HG03558 (cell line): Measurements from ENCODE around the gene KRABD2.
A peak's percentile ranks its signal among the peaks of the same experiment; 100 is the strongest.
"Not testable (repeated sequence)": the region's sequence is repeated elsewhere in the genome, so short reads cannot be mapped to it uniquely, and the experiment has no call there.

Experiments
- ATAC-seq: cut with Tn5 transposase; IDR thresholded peaks from one replicate; pipeline ENCODE4 v1.9.1; 2021; ENCODE audit warnings: moderate number of reproducible peaks; ENCODE audit not compliant: unreplicated experiment; ENCODE audit errors: extremely low read depth

KRABD2 gene

DNA sequence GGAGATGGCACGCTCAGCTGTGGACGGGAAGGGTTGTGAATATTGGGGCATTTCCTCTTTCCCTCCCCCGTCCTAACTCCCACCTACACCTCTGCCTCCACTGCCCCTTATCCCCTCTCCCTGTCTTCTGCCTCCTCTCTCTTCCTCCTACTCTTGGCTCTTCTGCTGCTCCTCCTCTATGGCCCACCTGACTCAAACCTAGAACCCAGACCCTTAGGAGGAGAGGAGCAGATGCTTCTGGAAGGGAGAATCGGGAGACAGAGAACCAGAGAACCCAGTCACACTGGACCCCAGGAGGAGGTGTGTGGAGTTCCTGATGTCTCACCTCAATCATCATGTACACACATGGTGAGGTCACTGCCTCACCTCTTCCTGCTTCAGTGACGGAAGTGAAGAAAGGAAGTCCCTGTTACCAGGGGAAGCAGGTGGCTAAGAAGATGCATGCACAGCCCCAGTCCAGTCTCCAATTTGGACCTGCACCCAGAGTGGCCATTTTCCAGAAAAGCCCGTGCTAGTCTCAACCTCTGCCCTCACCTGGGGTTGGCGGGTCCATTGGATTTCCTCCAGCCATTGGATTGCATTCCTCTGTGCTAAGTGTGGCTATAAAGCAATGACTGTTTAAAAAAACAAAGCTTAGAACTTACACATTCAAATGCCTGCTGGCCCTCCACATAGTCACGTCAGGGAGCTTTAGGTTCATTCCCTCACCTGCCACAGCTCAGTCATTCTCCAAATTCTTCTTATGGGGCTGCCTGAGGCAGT lies 17.1 kb upstream of the KRABD2 start:
- ATAC-seq, result no peak

DNA sequence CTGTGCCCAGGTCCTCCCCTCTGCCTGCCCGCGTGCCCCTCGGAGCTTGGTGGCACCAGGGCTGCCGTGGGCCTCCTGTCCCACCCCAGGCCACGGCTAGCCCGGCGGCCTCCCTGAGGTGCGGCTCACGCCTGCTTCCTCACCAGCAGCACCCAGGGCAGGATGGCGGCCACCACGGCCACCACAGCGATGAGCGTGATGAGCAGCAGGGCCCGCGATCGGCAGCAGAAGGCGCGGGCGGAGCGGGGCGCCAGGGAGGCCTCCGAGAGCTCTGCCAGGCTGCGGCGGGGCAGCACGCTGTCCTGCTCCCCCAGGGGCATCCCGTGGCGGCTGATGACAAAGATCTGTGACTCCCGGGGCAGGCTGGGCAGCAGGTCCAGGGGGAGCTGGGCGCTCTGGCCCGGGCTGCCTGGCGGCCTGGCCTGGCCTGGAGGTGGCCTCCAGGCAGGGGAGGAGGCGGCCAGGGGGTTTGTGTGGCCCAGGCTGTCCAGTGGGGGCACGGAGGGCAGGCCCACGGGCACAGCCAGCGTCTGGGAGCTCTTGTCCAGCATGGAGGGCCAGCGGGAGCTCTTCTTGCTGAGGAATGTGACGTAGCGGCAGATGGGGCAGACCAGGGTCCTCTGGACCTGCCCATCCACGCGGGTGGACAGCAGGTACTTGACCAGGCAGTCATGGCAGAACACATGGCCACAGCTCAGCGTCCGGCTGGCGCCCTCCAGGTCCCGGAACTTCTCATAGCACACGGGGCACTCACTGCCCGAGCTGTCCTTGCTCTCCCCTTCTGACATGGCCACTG lies 16.4 kb upstream of the KRABD2 start:
- ATAC-seq, result no peak

DNA sequence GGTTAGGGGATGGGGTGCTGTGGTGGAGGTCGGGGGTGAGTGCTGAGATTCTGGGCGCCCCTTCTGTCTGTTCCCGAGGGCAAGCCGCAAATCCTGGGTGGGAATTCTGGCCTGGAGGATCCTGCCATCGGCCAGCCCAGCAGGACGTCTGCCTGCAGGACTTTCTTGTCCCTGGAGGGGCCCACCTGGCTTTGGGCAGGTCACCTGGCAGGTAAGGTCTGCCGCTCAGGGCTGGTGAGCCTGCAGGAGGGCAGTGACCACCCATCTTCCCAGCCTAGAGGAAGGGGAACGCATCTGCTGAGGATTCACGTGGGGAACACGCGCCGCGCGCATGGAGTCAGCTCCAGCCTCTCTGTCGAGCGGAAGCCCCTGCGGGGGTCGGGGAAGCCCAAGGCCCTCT lies 15.8 kb upstream of the KRABD2 start:
- ATAC-seq, result no peak

DNA sequence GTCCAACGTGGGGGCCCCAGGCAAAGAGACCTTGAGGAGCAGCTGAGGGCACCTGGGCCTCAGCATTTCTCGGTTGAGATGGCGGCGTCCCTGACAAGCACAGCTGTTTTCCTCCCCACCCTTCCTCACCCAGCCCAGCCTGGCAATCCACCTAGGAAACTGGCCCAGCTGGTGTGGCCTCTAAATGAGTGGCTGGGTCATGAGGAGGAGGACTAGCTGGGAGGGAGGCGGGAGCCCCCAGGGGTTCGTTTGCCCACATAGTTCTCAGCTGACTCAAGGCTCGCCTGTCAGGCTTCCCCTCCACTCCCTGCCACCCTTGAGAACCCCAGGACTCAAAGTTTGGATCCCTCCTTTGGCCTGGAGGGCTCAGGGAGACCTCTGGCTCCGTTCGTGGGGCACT lies 15.2 kb upstream of the KRABD2 start:
- ATAC-seq, result no peak

DNA sequence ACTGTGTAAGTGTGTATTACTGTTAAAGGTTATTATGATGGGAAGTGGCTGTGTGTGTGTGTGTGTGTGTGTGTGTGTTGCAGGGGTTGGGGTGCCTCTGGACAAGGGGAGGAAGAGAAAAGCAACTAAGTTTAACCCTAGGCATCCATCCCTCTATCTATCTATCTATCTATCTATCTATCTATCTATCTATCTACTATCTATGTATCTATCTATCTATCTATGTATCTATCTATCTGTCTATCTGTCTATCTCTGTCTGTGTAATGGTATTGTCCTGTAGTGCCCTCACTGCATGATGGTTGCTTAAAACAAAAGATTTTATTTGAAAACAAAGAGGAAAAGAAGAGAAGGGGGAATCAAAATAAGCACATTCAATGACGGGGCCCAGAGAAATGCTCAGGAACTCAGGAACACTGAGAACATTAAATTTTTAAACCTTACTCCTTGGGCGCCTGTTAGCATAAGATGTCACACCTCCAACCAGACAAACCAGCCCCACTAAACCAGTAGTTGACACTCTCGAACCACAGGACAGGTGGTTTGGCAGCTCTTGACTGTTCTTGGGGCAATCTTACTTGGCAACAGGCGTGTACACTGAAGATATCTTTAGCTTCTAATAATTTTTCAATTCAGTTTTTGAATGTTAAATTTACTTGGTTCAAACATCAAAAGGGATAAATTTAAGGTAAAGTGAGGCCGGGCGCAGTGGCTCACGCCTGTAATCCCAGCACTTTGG lies 11.6 kb upstream of the KRABD2 start:
- ATAC-seq, result no peak

DNA sequence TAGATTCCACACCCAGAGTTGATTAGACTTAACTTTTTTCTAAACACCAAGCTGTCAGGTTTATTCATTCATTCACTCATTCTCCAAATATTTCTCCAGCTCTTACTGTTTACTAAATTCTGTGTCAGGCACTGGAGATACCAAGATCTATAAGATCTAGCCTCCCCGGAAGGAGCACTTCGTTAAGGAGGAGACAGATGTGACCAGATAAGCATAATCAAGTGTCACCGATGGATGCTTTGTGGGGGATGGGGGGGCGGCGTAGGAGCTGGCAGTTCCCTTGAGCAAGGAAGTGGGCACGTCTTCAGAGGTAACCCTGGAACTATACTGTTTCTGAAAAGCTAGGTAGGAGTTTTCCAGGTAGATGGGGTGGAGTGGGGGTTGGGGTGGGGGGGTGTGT lies 10.3 kb upstream of the KRABD2 start:
- ATAC-seq, result no peak

DNA sequence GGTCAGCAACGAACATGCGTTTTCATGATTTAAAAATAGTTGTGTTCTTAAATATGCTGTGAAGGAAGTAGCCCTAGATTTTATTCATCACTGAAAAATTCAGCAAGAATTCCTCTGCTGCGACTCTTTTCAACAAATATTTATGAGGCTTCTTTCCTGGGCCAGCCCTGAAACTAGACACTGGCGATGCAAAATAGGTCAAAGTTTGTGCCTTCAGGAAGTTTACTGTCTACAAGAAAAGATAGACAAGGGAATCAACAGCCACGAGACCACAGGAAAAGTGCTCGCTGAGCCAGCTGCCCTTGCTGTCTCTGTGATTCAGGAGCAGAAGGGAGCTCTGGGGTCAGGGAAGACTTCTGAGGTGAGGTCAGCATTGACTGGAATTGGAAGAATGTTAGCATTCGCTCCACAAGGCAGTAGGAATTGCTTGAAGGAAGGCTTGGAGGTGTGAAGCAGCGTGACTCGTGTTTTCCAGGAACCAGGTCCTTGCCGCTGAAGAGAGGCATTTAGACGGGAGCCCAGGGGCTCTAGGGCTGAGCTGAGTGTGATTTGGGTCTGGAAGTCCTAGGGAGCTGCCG lies 8.4 kb upstream of the KRABD2 start:
- ATAC-seq, result no peak

DNA sequence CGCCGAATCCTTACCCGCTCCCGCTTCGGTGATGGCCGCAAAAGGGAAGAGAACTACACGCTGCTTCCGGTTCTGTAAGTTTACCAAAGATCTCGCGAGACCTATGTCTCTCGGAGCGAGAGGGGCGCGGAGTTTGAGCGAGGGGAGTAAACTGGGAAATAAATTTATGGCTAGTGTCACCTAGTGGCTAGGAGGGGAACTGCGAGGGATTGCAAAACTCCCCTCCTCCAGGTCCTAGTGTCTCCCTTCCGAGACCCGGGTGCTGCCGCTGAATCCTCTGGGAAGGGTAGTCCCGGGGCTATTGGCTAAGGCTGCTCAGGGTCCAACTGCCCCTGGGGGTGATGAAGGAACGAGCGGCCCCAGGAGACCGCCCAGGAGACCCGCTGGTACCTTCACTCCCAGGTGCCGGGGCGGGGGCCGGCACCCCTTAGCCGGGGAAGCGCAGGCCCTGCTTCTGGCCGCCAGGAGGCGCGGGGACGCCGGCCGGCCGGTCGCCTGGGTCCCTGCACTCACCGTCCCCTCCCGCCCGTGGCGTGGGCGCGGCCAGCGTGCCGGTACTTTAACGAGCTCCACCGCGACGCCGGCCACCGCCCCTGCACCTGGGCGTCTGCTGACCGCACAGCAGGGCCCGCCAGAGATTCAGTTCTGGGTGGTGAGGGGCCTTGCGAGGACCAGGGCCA lies 6.8 kb upstream of the KRABD2 start, which contains the start of gene RPL26:
RPL26 (minus strand) TSS at position 51 of the 680 bp plus-strand sequence. CDS start 883 bp downstream, outside the sequence.
- peak; percentile 71 for ATAC-seq

DNA sequence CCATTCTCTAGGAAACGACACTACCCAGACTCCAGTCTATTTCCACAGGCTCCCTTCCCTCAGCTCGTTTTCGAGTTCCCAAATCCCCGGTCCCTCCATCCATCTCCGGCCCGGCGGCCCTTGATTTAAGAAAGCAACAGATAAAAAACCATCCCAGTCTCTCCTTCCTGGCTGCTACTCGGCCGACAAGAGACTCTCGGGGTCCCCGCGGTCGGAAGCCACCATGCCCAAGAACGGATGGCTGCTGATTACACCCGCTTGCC lies 6.3 kb upstream of the KRABD2 start:
- ATAC-seq, result no peak

DNA sequence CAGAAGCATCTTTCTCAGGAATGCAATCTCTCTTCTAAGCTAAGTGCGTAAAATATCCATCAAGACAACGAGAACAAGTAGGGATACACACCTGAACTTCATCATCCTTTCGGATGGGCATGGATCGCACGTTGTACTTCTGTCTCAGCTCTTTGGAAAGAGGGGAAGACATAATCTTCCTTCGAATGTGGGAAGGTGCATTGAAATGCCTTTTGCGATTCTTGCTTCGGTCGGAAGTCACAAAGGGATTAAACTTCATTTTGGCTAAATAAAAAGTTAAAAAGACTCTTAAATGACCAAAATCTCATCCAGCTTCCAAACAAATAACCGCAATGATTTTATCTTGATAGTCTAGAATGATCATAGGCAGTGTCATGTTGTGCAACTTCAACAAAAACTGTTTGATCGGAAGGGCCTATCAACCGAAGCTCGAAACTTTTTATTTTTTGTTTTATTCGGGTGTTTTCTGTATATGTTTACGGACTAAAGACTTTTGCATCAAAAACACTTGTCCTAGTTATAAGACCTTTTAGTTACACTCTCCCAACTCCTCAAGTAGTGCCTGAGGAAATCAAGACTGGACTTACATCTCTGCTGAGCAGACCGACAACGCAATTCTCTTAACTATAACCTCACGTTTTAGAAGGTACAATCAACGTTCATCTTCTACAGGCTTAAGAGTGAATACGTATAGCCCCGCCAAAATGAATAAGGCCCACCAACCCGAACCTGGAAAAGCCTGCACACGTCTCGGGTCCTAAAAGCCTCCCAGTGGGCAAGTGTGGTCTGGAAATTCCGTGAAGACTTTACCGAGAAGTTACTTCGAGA lies 5.8 kb upstream of the KRABD2 start:
- no peak for ATAC-seq

DNA sequence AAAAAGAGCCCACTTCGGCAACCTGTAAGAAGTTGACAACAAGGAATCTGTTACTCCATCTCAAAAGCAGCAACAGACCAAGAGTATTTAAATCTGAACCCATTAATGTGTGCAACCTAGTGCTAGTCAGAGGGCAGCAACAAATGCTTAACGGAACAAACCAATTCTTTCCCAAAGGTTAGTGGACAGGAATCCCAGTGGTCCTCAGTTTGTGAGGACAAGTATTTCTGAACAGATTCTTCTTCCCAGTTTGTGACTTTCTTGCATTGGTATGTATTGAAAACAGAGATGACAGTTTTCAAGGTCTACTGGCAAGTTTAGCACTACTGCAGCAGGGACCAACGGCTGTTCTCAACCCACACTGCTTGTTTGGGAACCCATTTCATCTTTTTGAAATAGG lies 3.5 kb upstream of the KRABD2 start:
- no peak for ATAC-seq

DNA sequence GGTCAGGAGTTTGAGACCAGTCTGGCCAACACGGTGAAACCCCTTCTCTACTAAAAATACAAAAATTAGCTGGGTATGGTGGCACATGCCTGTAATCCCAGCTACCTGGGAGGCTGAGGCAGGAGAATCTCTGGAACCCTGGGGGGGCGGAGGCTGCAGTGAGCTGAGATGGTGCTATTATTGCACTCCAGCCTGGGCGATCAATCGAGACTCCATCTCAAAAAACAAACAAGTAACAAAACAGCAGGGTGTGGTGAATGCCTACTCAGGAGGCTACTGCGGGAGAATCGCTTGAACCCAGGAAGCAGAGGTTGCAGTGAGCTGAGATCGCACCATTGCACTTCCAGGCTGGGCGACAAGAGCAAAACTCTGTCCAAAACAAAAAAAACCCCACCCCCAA lies 1.6 kb upstream of the KRABD2 start:
- not testable (repeated sequence) for ATAC-seq

DNA sequence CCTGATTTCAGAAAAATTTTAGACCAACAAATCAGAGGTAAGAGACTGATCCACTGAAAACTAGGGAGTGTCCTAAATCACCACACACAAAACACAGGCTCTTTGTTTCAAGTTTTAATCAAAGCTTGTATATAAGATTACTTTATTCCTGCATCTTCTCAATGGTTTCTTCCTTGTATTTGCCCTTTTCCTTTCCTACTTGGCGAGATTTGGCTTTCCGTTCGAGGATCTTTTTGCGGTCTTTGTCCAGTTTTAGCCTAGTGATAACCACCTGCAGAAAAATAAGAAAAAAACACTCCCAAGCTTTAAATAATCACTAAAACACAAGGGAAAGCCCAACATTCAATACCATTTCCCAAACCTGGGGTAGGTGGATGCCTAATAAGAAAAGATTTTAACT lies 918 bp upstream of the KRABD2 start:
- no peak for ATAC-seq

DNA sequence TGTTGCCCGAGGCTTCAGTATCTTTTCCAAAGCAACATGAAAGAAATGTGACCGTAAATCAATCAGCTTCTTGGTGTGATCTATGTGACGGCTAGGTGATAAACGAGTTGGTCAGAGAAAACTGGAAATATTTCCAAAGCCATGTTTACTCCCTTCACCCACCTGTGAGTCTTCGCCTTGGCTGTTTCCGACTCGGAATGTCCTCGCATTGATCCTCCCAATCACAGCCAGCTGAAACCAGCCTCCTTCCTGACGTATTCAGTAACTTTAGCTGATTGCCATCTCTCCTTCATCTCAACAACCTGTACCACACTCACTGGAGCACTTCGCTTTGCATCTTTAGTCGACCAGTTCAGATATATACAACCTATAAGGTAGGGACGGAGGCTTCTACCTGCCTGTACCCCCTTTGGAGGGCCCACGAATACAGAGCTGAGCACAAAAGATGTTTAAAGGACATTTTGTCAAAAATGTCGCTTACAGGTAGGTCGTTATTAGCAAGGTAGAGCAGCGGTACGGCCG lies 705 bp downstream of the KRABD2 start:
- ATAC-seq, result no peak

DNA sequence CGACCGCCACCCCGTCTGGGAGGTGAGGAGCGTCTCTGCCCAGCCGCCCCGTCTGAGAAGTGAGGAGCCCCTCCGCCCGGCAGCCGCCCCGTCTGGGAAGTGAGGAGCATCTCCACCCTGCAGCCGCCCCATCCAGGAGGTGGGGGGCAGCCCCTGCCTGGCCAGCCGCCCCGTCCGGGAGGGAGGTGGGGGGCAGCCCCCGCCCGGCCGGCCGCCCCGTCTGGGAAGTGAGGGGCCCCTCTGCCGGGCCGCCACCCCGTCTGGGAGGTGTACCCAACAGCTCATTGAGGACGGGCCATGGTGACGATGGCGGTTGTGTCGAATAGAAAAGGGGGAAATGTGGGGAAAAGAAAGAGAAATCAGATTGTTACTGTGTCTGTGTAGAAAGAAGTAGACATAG lies 2.6 kb downstream of the KRABD2 start:
- not testable (repeated sequence) for ATAC-seq

DNA sequence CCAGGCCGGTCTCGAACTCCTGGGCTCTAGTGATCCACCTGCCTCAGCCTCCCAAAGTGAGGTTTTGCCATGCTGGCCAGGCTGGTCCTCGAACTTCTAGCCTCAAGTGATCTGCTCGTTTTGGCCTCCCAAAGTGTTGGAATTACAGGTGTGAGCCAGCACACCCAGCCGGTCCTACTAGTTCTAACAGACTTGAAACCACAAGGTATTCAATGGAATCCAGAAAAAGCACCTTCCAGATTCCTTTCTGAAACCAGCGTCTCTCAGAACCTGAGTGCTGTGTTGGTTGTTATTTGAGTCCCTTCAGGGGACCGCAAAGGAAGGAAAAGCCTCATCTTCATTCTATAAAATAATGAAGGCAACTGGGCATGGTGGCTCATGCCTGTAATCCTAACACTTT lies 4.1 kb downstream of the KRABD2 start:
- ATAC-seq, result no peak

DNA sequence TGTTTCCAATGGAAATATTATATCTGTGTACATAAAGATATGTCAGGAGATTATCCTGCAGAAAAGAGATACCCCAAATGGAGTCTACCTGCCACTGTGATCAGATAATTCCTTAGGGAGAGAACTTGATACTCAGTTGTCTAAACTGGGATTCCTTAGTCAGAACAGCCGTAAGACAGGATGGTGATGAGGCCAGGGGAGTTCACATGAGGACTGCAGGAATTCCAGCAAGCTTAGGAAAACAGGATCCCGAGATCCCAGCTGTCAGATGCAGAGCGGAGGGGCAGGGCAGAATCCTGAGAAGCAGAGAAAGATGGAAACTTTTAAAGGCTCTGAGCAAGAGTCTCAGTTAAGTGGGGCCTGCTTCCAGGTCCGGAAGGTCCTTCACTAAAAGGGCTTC lies 4.7 kb downstream of the KRABD2 start:
- ATAC-seq, result no peak

DNA sequence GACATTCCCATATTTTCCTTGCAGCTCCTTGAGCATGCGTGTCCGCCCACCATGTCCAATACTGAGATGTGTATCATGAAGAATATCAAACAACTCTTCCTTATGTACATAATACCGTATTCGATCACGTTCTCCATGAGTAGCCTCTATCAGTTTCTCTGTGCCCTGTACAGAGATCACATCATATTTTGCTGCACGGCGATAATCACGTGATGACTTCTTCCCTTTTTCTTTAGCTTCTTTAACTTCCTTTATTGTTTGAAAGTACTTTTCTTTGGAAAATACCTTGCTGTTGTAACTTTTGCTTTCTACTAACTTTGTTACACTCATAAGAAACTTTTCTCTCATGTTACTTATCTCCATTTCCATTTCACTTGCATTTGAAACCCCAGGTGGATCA lies 6.6 kb downstream of the KRABD2 start:
- ATAC-seq, result no peak

DNA sequence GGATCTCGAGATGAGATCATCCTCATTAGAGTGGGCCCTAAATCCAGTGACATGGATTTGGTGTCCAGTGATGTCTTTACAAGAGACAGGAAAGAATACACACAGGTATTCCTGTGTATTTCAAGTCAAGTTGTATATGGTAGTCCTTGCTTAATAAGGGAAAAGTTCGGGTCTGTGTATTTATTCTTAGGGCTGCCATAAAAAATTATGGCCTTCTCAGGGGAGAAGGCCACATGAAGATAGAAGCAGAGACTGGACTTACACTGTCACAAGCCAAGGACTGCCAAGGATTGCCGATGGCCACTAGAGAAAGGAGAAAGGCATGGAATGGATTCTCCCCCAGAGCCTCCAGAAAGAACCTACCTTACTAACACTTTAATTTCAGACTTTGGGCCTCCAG lies 8.3 kb downstream of the KRABD2 start:
- ATAC-seq, result no peak
